NCI-H460 (cell line): ENCODE data around the gene FAH. TPM values are rescaled to one million over a fixed set of nuclear protein-coding genes. Genes with fewer than 3 reads are reported as not detected.

Source experiments
- DNase-seq: peaks from one replicate; pipeline ENCODE4 v3.0.0-alpha.2; 2016; ENCODE audit warnings: low read depth; ENCODE audit errors: extremely low read depth
- total RNA-seq: library from RNA; depleted of rRNA; stranded (reverse); fragments of >200 nt; shearing (Covaris generic); gene quantifications from 2 replicates; pipeline ENCODE4 v1.2.3, GENCODE V29; 2014; rRNA removed

The FAH gene
- total RNA-seq, 1 experiment from 2014 or later: 16.0 TPM

DNA sequence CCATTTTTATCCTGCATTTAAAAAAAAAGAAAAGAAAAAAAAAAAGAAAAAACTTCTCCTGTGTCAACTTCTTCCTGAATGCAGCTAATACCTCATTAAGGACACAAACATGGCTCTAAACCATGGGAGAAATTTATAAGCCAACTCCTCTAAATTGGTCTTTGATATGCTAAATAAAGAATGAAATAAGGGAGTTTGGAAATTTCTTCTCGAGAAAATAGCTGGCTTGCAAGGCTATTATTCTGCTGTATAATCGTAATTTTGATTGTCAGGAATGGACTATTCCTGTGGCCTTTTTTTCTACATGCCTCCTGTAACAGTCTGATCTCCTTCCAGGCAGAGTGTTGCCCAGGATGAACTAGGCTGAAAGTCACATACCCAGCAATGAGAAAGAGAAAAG is 78.6 kb downstream of the FAH start:
- no peak for DNase-seq

DNA sequence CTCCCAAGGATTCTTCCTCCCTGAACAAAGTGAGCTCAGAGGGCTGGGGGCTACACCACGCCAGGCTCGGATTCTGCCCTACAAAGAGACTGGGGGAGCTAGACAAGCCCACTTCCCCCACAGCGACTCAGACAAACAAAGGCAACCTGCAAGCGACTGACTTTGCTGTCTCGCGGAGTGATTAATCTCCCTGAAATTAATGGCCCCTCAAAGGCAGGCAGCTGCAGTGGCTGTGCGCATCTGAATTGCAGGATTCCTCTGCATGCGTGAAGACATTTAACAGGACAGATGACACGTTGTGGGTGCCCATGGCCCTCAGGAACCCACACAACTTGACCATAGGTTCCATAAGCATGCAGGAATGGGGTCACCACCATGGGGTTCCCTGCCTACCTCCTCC is 80.8 kb downstream of the FAH start:
- DNase-seq: no peak

DNA sequence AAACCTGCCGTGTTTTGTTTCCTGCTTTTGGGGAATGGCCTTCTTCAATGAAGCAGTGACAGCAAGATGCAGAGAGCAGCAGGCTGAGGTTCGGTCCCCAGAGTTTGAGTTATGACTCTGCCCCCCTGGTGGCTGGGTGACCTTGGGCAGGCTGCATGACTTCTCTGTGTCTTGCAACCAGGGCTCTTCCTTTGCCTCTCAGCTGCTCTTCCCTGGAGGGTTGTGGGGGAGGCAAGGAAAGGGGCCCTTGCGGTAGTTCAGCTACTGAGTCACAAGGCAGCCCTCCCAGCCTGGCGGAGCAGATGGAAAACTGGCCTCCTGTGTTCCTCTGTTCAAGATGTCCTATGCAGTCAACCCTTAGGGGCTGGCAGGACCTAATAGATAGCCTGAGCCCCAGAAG is 82.1 kb downstream of the FAH start:
- DNase-seq: peak; percentile 12

Other genes with a start within 250 kb of the FAH start
- not detected in 2 replicates for gene BCL2A1, start 181.8 kb upstream of the FAH start, total RNA-seq
- 81.4 and 91.6 TPM in 2 replicates for gene ZFAND6, start 93.3 kb upstream of the FAH start, total RNA-seq
- not detected in 2 replicates for gene CTXND1, start 99.2 kb downstream of the FAH start, total RNA-seq